H9 (cell line): ENCODE results near the gene CEP126. TPM values are rescaled to one million over a fixed set of nuclear protein-coding genes. Genes with fewer than 3 reads are reported as not detected.

Experiments used
- DNase-seq: peaks from one replicate; pipeline ENCODE4 v3.0.0-alpha.2; 2017
- H2AFZ ChIP-seq: one replicate; pipeline ENCODE4 v1.6.1; 2013; ENCODE audit warnings: mild to moderate bottlenecking, low read length, control low read depth, moderate library complexity
- H2AK5ac ChIP-seq: 2 replicates; pipeline ENCODE4 v1.6.1; 2013; ENCODE audit warnings: low read length, control low read depth, mixed read lengths; ENCODE audit not compliant: insufficient read length
- H2BK120ac ChIP-seq: one replicate; pipeline ENCODE4 v1.6.1; 2013; ENCODE audit warnings: low read depth, mild to moderate bottlenecking, low read length, control low read depth, inconsistent platforms; ENCODE audit not compliant: poor library complexity, severe bottlenecking
- H2BK12ac ChIP-seq: 2 replicates; pipeline ENCODE4 v1.6.1; 2013; ENCODE audit warnings: low read length, control low read depth, mixed read lengths, low read depth; ENCODE audit not compliant: insufficient read length
- H2BK15ac ChIP-seq: 2 replicates; pipeline ENCODE4 v1.6.1; 2013; ENCODE audit warnings: low read depth, low read length, control low read depth
- H2BK20ac ChIP-seq: one replicate; pipeline ENCODE4 v1.6.1; 2013; ENCODE audit warnings: low read depth, mild to moderate bottlenecking, low read length, control low read depth, inconsistent platforms; ENCODE audit not compliant: poor library complexity, severe bottlenecking
- H2BK5ac ChIP-seq: 2 replicates; pipeline ENCODE4 v1.6.1; 2013; ENCODE audit warnings: low read length, control low read depth, mixed read lengths; ENCODE audit not compliant: insufficient read length
- H3K14ac ChIP-seq: 2 replicates; pipeline ENCODE4 v1.6.1; 2013; ENCODE audit warnings: low read length, control low read depth; ENCODE audit not compliant: insufficient read depth
- H3K18ac ChIP-seq: 2 replicates; pipeline ENCODE4 v1.6.1; 2013; ENCODE audit warnings: low read depth, mild to moderate bottlenecking, mixed read lengths, low read length, control low read depth; ENCODE audit not compliant: insufficient read length
- H3K23ac ChIP-seq: 2 replicates; pipeline ENCODE4 v1.6.1; 2013; ENCODE audit warnings: low read length, control low read depth, mixed read lengths, low read depth; ENCODE audit not compliant: insufficient read length
- H3K23me2 ChIP-seq: 2 replicates; pipeline ENCODE4 v1.6.1; 2013; ENCODE audit warnings: low read depth, mild to moderate bottlenecking, mixed read lengths, low read length, control low read depth; ENCODE audit not compliant: insufficient read length, poor library complexity, severe bottlenecking
- H3K27ac ChIP-seq: 2 replicates; pipeline ENCODE4 v1.5.1; 2013; ENCODE audit warnings: low read length, control low read depth, mixed read lengths, low read depth; ENCODE audit not compliant: insufficient read length
- H3K27me3 ChIP-seq: 2 replicates; pipeline ENCODE4 v1.6.1; 2013; ENCODE audit warnings: low read length, control low read depth, inconsistent platforms; ENCODE audit not compliant: insufficient read depth
- H3K4ac ChIP-seq: 2 replicates; pipeline ENCODE4 v1.6.1; 2013; ENCODE audit warnings: low read depth, mild to moderate bottlenecking, control low read depth, inconsistent platforms, low read length, moderate library complexity
- H3K4me1 ChIP-seq: 2 replicates; pipeline ENCODE4 v1.6.1; 2013; ENCODE audit warnings: low read length, control low read depth, inconsistent platforms; ENCODE audit not compliant: insufficient read depth
- H3K4me2 ChIP-seq: 2 replicates; pipeline ENCODE4 v1.6.1; 2013; ENCODE audit warnings: low read length, control low read depth, mixed read lengths; ENCODE audit not compliant: insufficient read length, insufficient read depth
- H3K56ac ChIP-seq: 2 replicates; pipeline ENCODE4 v1.6.1; 2013; ENCODE audit warnings: low read depth, mild to moderate bottlenecking, mixed read lengths, low read length, control low read depth; ENCODE audit not compliant: insufficient read length
- H3K79me1 ChIP-seq: 2 replicates; pipeline ENCODE4 v1.6.1; 2013; ENCODE audit warnings: low read depth, mild to moderate bottlenecking, moderate library complexity, low read length, control low read depth, inconsistent platforms; ENCODE audit not compliant: insufficient read depth, poor library complexity, severe bottlenecking
- H3K79me2 ChIP-seq: 2 replicates; pipeline ENCODE4 v1.6.1; 2013; ENCODE audit warnings: low read length, control low read depth, inconsistent platforms; ENCODE audit not compliant: insufficient read depth
- H3K9ac ChIP-seq: 2 replicates; pipeline ENCODE4 v1.6.1; 2013; ENCODE audit warnings: low read length, control low read depth, mixed read lengths; ENCODE audit not compliant: insufficient read length; ENCODE audit errors: extremely low read depth
- H3K9me3 ChIP-seq: one replicate; pipeline ENCODE4 v1.6.1; 2013; ENCODE audit warnings: low read depth, low read length, inconsistent platforms; ENCODE audit not compliant: control insufficient read depth
- H3T11ph ChIP-seq: one replicate; pipeline ENCODE4 v1.6.1; 2013; ENCODE audit warnings: mild to moderate bottlenecking, low read length, control low read depth, inconsistent platforms
- H4K20me1 ChIP-seq: one replicate; pipeline ENCODE4 v1.6.1; 2013; ENCODE audit not compliant: control insufficient read depth, insufficient read length, insufficient read depth
- H4K5ac ChIP-seq: 2 replicates; pipeline ENCODE4 v1.6.1; 2013; ENCODE audit warnings: low read depth, mild to moderate bottlenecking, mixed read lengths, low read length, control low read depth; ENCODE audit not compliant: insufficient read length
- H4K8ac ChIP-seq: replicated peaks from 2 replicates; pipeline ENCODE4 v1.6.1; 2013; ENCODE audit warnings: low read length, control low read depth, mixed read lengths, low read depth; ENCODE audit not compliant: insufficient read length
- H4K91ac ChIP-seq: 2 replicates; pipeline ENCODE4 v1.6.1; 2013; ENCODE audit warnings: low read depth, mild to moderate bottlenecking, moderate library complexity, mixed read lengths, low read length, control low read depth; ENCODE audit not compliant: insufficient read length
- H3K27ac Mint-ChIP-seq, 3 experiments: 2 replicates in 2 of 3; 3 replicates in 1 of 3; pipeline ENCODE4 v1.8.0; 2020 to 2021; ENCODE audit warnings: mixed read lengths in 3 of 3, mild to moderate bottlenecking in 1 of 3, moderate library complexity in 1 of 3
- H3K27me3 Mint-ChIP-seq: 2 replicates; pipeline ENCODE4 v1.8.0; 2021; ENCODE audit warnings: low read depth, mild to moderate bottlenecking, moderate library complexity, mixed read lengths
- H3K36me3 Mint-ChIP-seq, 3 experiments: 2 replicates in 2 of 3; 3 replicates in 1 of 3; pipeline ENCODE4 v1.8.0; 2020 to 2021; ENCODE audit warnings: low read depth in 3 of 3, mixed read lengths in 3 of 3; ENCODE audit not compliant: insufficient read depth in 1 of 3
- H3K4me1 Mint-ChIP-seq, 2 experiments: 2 replicates each; pipeline ENCODE4 v1.8.0; 2020; ENCODE audit warnings: mixed read lengths in 2 of 2
- H3K4me3 Mint-ChIP-seq, 2 experiments: 2 replicates in 1 of 2; 3 replicates in 1 of 2; pipeline ENCODE4 v1.8.0; 2020 to 2021; ENCODE audit warnings: mild to moderate bottlenecking in 2 of 2, mixed read lengths in 2 of 2, moderate library complexity in 1 of 2
- H3K9me3 Mint-ChIP-seq, 2 experiments: 2 replicates in 1 of 2; 3 replicates in 1 of 2; pipeline ENCODE4 v1.8.0; 2020; ENCODE audit warnings: mild to moderate bottlenecking in 2 of 2, mixed read lengths in 2 of 2, moderate library complexity in 1 of 2
- CTCF ChIP-seq: fragments of 200-600 bp; sonication (generic); conservative IDR thresholded peaks from 3 replicates; pipeline ENCODE4 v1.8.0; 2021; ENCODE audit warnings: antibody characterized with exemption, mild to moderate bottlenecking
- WGBS: extraction: QIAGEN DNeasy Blood & Tissue Kit; methylation state at CpG from one replicate; pipeline ENCODE4 v1.1.7; 2013; ENCODE audit warnings: missing lambda C conversion rate, low lambda C conversion rate, mixed read lengths; ENCODE audit not compliant: insufficient read length; ENCODE audit errors: extremely low coverage; 5-methylcytosine and 5-hydroxymethylcytosine counted together
- total RNA-seq: library from RNA; stranded (reverse); gene quantifications from 2 replicates; pipeline ENCODE4 v1.2.1, GENCODE V29; 2021

Gene CEP126
- total RNA-seq, 1 experiment from 2014 or later = 1.2 TPM

- WGBS = no CpG with 5 or more reads among the region's 4 CpGs
- Histone ChIP-seq H3K79me1 (no peaks in the 10 kb centered on the region), H4K8ac (no peak overlapping the region), H3K4me1 (no peaks in the 10 kb centered on the region; the same call in 1 of the 2 replicates), H3K79me2 (no peaks in the 10 kb centered on the region), H3K56ac (no peak overlapping the region), H4K91ac (no peak overlapping the region), H3K9ac (no peak overlapping the region), H3K14ac (no peak overlapping the region), H3K4me2 (no peak overlapping the region), H3K27ac (no peak overlapping the region), H2BK20ac (no peak overlapping the region), H4K5ac (no peak overlapping the region), H3K4ac (no peak overlapping the region), H3K18ac (no peak overlapping the region), H3K23ac (no peak overlapping the region), H3K9me3 (no peaks in the 10 kb centered on the region), H3T11ph (no peak overlapping the region), H2AK5ac (no peak overlapping the region), H3K27me3 (no peaks in the 10 kb centered on the region), H2AFZ (no peak overlapping the region), H3K23me2 (no peaks in the 10 kb centered on the region), H2BK15ac (no peak overlapping the region), H2BK120ac (no peak overlapping the region), H4K20me1 (no peaks in the 10 kb centered on the region), H2BK12ac (no peak overlapping the region), H2BK5ac (no peak overlapping the region)
- Mint-ChIP-seq H3K9me3 (no peaks in the 10 kb centered on the region), H3K27ac (no peak overlapping the region; a peak in 1 of 7 replicates), H3K27me3 (no peaks in the 10 kb centered on the region; the same call in 1 of the 2 replicates), H3K36me3 (no peaks in the 10 kb centered on the region), H3K4me3 (no peak overlapping the region), H3K4me1 (peaks cover 10 to 18% of the 10 kb centered on the region in 2 experiments)
- TF ChIP-seq CTCF = peak; percentile 74
- no peak for DNase-seq
Measured at GRCh38 chr11:102007567-102008437, 93.0 kb downstream of the CEP126 start.
